Mammary epithelial cell (primary cell): ENCODE data around the gene C19orf53.

Experiments used
- CTCF ChIP-seq, 2 donors: IDR thresholded peaks in 1 of 2; conservative IDR thresholded peaks in 1 of 2; 2 replicates each; pipeline ENCODE4 v1.5.1; 2011 to 2012; ENCODE audit warnings: inconsistent platforms in 2 of 2, low read length in 2 of 2, mild to moderate bottlenecking in 2 of 2, control low read depth in 1 of 2, low read depth in 1 of 2; ENCODE audit not compliant: insufficient read depth in 1 of 2; ENCODE audit errors: extremely low read depth in 1 of 2
- EZH2 ChIP-seq: IDR thresholded peaks from 2 replicates; pipeline ENCODE4 v1.6.1; 2012; ENCODE audit warnings: low read length, inconsistent platforms, borderline replicate concordance

GRCh38 chr19:13814550-13814949, 40.3 kb downstream of the C19orf53 start:
- TF ChIP-seq CTCF (conservative IDR thresholded peaks at IDR 0.05 in 1 of 2, IDR thresholded peaks at IDR 0.05 in 1 of 2; ENCODE audit: extremely low read depth in 1 of 2, insufficient read depth in 1 of 2, low read depth in 1 of 2, low read length in 2 of 2) (no peak), EZH2 (no peak)
